ENCODE measurements around the gene TMEM131L.
"Not testable (repeated sequence)": the region's sequence is repeated elsewhere in the genome, so short reads cannot be mapped to it uniquely, and the experiment has no call there.

TMEM131L gene

GRCh38 chr4:153666505-153666904 is 200.3 kb downstream of the TMEM131L start:
- DNase-seq: not testable (repeated sequence)

GRCh38 chr4:153668647-153669046 is 202.5 kb downstream of the TMEM131L start:
- no peak for DNase-seq

GRCh38 chr4:153669838-153670237 is 203.7 kb downstream of the TMEM131L start:
- no peak for DNase-seq

- DNase-seq: no peak
Observed at GRCh38 chr4:153676486-153676885, 210.3 kb downstream of the TMEM131L start.

- no peak for DNase-seq
Observed at GRCh38 chr4:153676984-153677383, 210.8 kb downstream of the TMEM131L start.

- no peak for DNase-seq
Observed at GRCh38 chr4:153679486-153679885, 213.3 kb downstream of the TMEM131L start.

GRCh38 chr4:153683763-153684181 is 217.6 kb downstream of the TMEM131L start:
- DNase-seq: no peak

GRCh38 chr4:153684182-153684970 is 218.2 kb downstream of the TMEM131L start, which contains the start of gene TLR2:
Gene TLR2 (plus strand): TSS chr4:153684280. CDS start chr4:153702908, 18,628 bp downstream.
- DNase-seq: peak; percentile 24 to 57 (median 46)

GRCh38 chr4:153684971-153685371 is 218.8 kb downstream of the TMEM131L start:
- DNase-seq: no peak

Data from T-helper 1 cell (primary cell).